Stimulated activated naive CD4-positive, alpha-beta T cell (primary cell): ENCODE data around the gene NKAIN2.
"Not testable (repeated sequence)": the region's sequence is repeated elsewhere in the genome, so short reads cannot be mapped to it uniquely, and the experiment has no call there.

Experiments
- DNase-seq, 6 experiments: peaks; one replicate each; lab custom pipeline; 2025; lab: John Stamatoyannopoulos, UW

NKAIN2 gene

DNA sequence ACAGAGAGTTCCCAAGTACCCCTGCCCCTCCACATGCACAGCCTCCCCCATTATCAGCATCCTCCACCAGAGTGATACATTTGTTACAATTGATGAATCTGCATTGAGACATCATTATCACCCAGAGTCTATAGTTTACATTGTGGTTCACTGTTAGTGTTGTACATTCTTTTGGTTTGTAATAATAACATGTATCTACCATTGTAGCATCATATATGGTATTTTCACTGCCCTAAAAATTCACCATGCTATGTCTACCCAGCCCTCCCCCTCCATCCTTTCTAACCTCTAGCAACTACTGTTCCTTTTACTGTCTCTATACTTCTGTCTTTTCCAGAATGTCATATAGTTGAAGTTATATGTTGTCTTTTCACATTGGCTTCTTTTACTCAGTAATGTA is 884.7 kb downstream of the NKAIN2 start:
- DNase-seq, result no peak

DNA sequence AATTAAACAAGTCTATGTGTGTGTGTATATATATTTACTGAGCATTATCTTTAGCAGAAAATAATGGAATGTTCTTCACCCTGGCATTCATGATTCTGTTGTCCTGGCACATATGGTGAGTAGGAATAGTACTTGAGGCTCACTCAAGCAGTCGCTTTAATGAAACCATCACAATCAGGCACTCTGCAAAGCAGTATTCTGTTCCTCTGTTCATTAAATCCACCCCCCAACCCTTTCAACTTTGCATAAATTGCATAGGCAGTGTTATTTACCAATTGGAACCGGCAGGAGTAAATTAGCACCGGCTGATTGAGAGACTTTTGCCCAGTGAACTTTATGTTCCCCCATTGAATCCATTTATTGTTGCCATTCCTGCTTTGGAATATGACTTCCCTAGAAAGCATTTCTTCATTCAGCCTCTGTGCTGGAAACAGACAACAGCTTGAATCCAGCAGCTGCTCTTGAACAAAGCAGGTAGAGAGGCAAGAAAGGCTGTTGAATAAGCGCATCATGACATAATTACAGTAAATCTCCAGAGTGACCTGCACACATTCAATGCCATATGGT is 890.6 kb downstream of the NKAIN2 start:
- no peak for DNase-seq

DNA sequence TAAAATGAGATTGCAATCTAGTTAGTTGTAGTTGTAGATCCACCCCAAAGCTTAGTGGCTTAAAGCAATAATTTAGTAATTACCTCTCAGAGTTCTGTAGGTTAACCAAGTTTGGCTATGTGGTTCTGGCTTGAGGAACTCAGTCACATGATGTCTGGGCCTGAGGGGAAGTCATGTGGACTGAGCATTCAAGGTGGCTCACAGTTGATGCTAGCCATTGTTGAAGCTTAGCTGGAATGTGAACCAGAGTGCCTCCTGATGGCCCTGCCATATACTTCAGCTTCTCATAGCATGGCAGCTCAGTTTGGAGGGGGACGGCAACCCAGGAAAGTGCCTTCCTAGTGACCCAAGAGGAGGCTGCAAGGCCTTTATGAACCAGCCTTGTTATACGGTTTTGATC is 895.4 kb downstream of the NKAIN2 start:
- no peak for DNase-seq

GRCh38 chr6:124703541-124703940 is 899.9 kb downstream of the NKAIN2 start:
- no peak for DNase-seq

DNA sequence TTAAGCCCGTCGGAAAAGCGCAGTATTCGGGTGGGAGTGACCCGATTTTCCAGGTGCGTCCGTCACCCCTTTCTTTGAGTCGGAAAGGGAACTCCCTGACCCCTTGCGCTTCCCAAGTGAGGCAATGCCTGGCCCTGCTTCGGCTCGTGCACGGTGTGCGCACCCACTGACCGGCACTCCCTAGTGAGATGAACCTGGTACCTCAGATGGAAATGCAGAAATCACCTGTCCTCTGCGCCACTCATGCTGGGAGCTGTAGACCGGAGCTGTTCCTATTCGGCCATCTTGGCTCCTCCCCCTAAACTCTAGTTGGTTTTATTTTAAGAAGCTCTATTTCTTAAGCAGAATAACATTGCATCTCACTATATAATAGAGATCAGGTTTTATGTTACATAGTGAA is 908.9 kb downstream of the NKAIN2 start:
- DNase-seq, result not testable (repeated sequence)

DNA sequence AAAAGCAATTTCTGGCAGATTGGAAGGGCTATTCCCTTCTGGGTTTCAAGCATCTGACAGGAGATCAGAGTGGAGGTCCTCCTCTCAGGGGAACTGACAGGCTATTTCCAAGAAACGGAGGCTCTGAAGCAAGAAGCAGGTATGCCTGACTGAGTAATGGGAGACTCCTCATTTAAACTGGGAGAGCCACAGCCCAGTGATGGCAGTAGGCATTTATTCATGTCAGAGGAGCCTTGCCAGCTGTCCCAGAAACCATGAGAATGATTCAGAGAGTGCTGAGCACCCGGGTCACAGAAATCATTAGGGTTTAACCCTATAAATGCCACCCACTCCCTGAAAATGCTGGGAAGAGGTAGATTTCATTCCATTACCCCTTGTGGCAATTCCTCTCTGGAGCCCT is 911.1 kb downstream of the NKAIN2 start:
- DNase-seq, result no peak

DNA sequence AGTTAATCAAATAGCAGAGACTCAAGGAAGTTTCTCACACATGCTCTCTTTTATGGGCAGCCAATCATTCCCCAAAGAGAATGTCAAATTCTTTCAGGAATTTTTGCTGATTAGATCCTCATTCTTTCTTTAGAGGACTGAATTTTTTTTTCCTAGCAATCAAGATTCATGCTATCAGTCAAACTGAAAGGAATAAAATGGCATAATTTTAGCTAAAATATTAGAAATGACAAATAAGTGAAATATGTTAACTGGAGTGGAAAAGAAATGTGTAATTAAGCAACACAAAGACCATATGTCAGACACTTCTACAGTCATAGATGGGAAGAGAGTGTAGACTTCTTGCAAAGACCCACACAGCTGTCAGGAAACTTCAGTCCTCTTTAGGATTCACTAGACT is 916.2 kb downstream of the NKAIN2 start:
- DNase-seq, result no peak

DNA sequence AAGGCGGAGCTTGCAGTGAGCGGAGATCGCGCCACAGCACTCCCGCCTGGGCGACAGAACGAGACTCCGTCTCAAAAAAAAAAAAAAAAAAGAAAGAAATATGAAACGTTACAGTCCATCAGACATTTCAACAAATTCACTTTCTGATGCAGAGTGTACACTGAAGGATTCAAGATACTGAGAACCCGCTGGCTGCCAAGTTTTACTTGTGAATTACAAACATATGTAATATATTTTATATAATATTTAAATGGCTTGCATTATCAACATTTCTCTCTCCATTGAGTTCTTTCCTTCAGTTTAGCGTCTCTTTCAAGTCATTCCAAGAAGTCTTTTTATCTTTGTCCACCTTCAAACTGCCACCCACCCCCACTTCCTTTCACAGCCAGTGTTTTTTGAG is 917.7 kb downstream of the NKAIN2 start:
- DNase-seq, result no peak

DNA sequence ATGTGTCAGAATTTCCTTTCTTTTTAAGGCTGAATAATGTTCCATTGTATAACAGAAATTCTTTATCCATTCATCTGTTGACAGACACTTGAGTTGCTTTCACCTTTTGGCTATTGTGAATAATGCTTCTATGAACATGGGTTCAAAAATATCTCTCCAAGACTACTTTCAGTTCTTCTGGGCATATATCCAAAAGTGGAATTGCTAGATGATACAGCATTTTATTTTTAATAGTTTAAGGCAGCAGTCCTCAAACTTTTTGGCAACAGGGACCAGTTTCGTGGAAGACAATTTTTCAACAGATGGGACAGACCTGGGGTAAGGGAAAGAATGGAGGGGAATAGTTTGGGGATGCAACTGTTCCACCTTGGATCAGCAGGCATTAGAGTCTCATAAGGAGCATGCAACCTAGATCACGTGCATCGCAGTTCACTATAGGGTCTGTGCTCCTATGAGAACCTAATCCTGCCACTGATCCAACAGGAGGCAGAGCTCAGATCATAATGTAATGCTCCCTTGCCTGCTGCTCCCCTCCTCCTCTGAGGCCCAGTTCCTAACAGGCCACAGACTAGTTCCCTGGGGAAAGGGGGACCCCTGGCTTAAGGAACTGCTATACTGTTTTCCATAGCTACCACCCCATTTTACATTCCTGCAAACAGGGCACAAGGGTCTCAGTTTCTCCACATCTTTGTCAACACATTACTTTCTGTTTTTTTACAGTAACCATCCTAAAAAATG is 918.6 kb downstream of the NKAIN2 start:
- DNase-seq, result no peak

DNA sequence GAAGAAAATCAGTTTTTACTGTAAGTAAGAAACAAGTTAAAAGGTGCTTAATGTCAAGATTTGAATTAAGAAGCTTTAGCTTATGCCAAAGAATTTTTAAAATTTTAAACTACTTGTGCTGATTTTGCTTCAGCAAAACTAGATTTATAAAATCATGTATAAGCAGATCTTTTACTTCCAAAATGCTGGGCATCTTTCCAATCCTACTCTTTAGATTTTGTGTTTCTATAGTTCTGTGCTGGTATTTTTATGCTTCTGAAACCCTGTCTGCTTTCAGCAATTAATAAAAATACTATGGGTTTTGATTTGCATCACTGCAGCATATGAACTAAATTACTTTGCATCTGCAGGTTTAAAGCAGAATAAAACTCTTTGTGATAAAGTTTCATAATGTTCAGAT is 920.0 kb downstream of the NKAIN2 start:
- no peak for DNase-seq

DNA sequence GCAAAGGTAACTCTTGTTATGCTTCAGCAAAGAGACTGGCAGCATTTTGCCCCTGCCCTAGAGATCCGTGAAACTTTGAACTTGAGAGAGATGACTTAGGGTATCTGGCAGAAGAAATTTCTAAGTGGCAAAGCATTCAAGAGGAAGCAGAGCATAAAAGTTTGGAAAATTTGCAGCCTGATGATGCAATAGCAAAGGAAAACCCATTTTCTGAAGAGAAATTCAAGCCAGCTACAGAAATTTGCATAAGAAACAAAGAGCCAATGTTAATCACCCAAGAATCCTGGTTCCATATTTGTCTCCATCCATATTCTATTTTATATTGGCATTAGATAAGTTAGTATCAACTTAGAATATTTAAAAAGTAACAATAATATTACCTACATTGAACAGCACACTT is 934.1 kb downstream of the NKAIN2 start:
- not testable (repeated sequence) for DNase-seq

DNA sequence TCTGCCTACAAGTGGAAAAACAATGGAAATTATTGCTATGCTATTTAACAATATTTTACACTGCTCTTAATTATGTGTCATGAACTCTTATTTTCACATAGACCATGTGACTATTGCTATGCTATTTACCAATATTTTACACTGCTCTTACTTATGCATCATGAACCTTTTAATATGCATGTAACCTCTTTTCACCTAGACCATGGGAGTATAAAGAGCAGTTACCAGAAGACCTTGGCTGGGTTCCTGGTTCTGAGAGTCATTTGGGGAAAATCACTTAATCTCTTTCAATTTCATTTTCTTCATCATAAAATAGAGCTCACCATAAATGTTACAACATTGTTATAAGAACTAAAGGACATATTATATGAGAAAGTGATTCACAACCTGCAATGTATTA is 934.8 kb downstream of the NKAIN2 start:
- DNase-seq, result no peak

DNA sequence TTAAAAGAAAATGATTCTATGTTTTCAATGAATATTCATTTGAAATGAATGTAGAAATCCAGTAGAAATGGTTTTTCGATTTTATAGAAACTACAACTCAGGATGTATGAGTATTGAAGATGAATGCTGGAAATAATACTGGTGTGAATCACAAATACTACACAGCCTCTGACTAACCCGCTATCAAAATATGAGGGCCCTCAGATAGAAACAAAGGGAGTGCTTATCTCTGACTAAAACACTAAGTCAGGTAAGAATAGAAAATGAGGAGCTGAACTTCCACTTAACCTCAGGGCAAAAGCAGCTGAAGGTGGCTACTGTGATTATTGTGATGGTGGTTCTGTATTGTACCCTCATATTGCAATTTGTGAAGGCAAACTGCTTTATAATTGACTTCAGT is 937.7 kb downstream of the NKAIN2 start:
- no peak for DNase-seq

- no peak for DNase-seq
Observed at GRCh38 chr6:124742971-124743370, 939.3 kb downstream of the NKAIN2 start.

DNA sequence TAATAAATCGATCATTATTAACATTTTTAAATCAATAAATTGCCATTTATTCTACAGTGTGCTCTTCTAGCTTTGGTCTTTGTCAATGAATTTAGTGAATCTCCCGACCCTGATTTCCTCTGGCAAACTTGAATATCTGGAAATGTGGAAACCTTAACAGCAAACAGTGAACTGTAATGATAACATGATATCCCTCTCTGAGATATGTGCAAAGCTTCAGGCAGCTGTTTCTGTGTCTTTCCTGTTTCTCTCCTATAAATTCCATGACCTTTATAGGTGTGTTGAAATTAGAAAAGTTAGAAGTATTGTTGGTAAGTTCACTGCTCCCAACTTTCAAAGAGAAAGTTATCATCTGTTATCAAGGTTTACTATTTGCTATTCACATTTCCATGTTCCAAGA is 939.8 kb downstream of the NKAIN2 start:
- no peak for DNase-seq

DNA sequence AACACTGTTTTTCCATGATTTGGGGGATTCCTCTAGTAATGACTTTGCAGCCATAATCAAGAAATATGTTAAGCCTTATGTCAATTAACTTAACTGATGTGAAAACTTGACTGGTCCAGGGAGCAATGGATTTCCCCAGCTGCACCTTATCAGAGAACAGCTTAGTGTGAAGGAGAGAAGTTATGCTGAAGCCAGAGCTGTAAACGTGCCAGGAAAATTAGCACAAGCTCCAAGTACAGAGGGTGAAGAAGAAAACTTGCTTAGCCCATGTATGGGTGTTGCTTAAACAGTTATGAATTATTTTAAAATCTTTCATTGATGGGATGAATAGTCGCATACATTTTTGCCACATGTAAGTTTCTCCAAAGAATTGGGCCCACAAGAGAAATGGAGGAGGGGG is 943.7 kb downstream of the NKAIN2 start:
- no peak for DNase-seq

- no peak for DNase-seq
Observed at GRCh38 chr6:124748778-124749177, 945.1 kb downstream of the NKAIN2 start.

DNA sequence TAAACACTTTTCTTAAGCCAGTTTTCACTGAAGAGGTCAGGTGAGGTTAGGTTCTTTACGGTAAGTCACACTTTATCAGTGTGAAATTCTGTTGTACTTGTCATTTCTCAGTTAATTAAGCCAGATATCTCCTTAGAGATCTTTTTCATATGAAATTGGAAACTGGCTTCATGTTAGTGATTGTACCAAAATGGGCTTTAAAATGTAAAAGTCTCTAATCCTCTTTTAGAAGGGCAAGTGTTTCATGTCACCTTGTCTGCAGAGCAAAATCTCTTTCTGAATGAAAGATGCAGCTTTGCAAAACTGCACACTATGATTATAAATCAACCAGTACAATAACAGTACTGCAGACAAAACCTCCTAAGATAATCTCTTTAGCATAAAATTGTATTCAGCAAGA is 949.3 kb downstream of the NKAIN2 start:
- DNase-seq, result no peak

- no peak for DNase-seq
Observed at GRCh38 chr6:124753562-124754105, 950.0 kb downstream of the NKAIN2 start.

DNA sequence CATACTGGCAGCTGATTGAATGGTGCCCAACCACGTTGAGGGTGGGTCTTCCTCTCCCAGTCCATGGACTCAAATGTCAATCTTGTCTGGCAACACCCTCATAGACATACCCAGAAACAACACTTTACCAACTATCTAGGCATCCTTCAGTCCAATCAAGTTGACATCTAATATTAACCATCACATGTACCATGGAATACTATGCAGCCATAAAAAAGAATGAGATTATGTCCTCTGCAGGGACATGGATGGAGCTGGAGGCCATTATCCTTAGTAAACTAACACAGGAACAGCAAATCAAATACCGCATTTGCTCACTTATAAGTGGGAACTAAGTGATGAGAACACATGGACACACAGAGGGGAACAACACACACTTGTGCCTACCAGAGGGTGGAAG is 951.7 kb downstream of the NKAIN2 start:
- DNase-seq, result no peak

DNA sequence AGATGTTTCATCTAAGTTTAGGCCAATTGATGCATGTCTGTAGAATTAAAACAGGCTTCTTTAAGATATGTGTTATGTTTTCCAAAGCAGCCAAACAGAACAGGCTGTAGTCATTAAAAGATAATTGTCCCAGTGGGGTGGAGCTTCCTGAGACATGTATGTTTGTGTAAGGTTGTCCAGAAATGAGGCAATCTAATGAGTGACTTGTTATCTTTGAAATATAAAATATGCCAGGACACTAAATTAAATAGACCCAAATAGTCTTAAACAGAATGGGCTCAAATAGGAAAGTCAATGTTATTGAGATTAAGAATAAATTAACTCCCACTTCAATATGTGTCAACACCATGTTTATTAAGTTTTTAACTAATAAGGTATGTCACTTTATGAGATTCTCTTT is 953.9 kb downstream of the NKAIN2 start:
- DNase-seq, result no peak

DNA sequence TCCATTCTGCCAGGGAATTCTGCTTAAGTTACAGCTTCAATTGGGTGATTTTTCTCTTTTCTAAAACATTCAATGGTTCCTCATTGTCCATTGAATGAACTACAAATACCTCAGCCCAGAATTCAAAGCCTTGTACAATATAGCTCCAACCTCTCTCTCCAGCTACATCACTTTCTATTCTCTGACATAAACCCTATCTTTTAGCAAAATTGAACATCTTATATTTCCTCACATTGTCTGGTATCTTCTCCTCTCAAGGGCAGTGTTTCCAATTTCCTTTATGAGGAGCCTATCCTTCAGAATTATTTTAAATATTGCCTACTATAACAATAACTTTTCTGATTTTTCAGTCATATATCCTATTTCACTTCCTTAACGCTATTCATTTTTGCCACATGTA is 955.0 kb downstream of the NKAIN2 start:
- no peak for DNase-seq

DNA sequence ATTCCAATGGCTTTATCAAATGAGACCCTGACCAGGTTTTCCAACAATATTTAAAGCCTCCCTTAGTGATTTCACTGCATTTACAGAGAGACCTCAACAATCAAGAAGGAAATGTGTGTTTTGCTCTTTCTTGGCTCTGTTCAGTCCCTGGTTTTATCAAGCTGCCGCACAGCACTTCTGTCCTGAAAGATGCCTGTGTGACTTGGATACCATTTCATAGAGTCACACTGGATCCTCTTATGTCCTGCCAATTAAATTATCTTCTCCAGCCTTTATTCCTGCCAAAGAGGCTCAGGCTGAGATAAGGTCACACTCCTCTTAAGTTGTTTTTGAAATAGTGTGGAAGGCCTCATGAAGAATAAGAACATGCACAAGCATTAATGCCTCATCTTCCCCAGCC is 961.6 kb downstream of the NKAIN2 start:
- no peak for DNase-seq

DNA sequence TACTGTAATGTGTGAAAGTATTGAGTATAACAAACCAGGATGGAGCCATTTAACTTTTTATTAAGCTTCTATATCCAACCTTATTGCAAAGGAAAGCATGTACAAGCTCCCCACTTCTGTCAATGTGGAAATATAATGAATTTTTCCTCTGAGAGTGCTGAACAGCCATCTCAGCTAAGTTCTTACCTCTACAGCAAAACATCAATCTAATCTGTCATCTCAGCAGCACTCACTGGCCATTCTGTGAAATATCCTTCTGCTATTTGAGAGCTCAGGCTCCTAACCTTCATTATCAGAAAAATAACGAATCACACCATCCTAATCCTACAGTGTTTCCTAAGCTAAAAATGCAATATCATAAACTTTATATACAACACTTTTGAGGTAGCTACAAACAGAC is 964.6 kb downstream of the NKAIN2 start:
- DNase-seq, result no peak
